ENCODE results near the gene TRPM2.
A peak's percentile ranks its signal among the peaks of the same experiment; 100 is the strongest.

DNA sequence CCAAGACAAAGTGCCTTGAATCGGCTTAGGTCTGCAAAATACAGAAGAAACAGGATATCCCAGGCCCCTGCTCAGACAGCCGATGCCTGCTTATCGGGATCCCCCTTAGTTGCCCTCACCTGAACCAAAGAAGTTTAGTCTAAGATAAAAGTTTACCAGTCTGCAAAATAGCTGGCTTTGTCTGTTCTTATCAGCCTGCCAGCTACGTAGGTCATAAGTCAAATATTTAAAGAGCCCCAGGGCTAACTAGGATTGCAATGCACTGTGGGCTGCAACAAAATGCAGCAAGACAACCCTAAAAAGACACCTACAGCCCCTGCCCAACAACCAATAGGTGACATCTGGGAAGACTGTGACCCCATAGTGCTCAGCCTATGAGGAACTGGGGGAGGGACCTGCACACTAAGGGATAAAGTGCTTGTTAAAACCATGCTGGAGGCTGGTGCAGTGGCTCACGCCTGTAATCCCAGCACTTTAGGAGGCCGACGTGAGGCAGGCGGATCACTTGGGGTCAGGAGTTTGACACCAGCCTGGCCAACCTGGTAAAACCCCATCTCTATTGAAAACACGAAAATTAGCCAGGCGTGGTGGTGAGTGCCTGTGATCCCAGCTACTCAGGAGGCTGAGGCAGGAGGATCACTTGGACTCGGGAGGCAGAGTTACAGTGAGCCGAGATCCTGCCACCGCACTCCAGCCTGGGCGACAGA lies 129.3 kb downstream of the TRPM2 start:
- TF ChIP-seq ZNF253 (CRISPR knock-in tag; IDR thresholded peaks at IDR 0.05; ENCODE audit: borderline replicate concordance) = no peak
- no peak; the same call in 1 of the 2 replicates for TF ChIP-seq ZNF121 (CRISPR knock-in tag; IDR thresholded peaks at IDR 0.05)
- TF ChIP-seq SMAD1 (CRISPR knock-in tag; IDR thresholded peaks at IDR 0.05; ENCODE audit: borderline replicate concordance, low read depth) = no peak
- TF ChIP-seq, protein P1, sequence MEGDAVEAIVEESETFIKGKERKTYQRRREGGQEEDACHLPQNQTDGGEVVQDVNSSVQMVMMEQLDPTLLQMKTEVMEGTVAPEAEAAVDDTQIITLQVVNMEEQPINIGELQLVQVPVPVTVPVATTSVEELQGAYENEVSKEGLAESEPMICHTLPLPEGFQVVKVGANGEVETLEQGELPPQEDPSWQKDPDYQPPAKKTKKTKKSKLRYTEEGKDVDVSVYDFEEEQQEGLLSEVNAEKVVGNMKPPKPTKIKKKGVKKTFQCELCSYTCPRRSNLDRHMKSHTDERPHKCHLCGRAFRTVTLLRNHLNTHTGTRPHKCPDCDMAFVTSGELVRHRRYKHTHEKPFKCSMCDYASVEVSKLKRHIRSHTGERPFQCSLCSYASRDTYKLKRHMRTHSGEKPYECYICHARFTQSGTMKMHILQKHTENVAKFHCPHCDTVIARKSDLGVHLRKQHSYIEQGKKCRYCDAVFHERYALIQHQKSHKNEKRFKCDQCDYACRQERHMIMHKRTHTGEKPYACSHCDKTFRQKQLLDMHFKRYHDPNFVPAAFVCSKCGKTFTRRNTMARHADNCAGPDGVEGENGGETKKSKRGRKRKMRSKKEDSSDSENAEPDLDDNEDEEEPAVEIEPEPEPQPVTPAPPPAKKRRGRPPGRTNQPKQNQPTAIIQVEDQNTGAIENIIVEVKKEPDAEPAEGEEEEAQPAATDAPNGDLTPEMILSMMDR (CRISPR knock-in tag; IDR thresholded peaks at IDR 0.05) = no peak
- no peak for TF ChIP-seq TOE1 (CRISPR knock-in tag; IDR thresholded peaks at IDR 0.05)
- TF ChIP-seq EZH2 (conservative IDR thresholded peaks at IDR 0.05; ENCODE audit: low read depth, low read length) = no peak
- TF ChIP-seq HOXA5 (CRISPR knock-in tag; IDR thresholded peaks at IDR 0.05) = no peak
- 0 out of 2 replicates have a peak, but pooled peaks have one; percentile 2 for TF ChIP-seq CEBPB (IDR thresholded peaks at IDR 0.05; ENCODE audit: borderline replicate concordance, low read depth, low read length)
- TF ChIP-seq CHCHD3 (CRISPR knock-in tag; IDR thresholded peaks at IDR 0.05) = no peak
- TF ChIP-seq YY1 (IDR thresholded peaks at IDR 0.05; ENCODE audit: insufficient read depth, insufficient replicate concordance, low read depth, low read length) = peak; percentile 34
- no peak; the same call in 1 of the 2 replicates for TF ChIP-seq ZNF891 (CRISPR knock-in tag; IDR thresholded peaks at IDR 0.05)
- TF ChIP-seq RFX5 (IDR thresholded peaks at IDR 0.05; ENCODE audit: low read depth, low read length) = no peak; the same call in 1 of the 2 replicates
- TF ChIP-seq, protein P2, sequence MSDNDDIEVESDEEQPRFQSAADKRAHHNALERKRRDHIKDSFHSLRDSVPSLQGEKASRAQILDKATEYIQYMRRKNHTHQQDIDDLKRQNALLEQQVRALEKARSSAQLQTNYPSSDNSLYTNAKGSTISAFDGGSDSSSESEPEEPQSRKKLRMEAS (IDR thresholded peaks at IDR 0.05) = peak; percentile 88
- TF ChIP-seq RXRA (CRISPR knock-in tag; IDR thresholded peaks at IDR 0.05) = peak; percentile 88

All from HepG2 (cell line).